Measurements from ENCODE around the gene ONECUT2. TPM values are rescaled to one million over a fixed set of nuclear protein-coding genes. Genes with fewer than 3 reads are reported as not detected.

The ONECUT2 gene
- total RNA-seq, 1 donor from 2014 or later = 0.06 TPM

GRCh38 chr18:57469884-57470283 lies 34.7 kb downstream of the ONECUT2 start:
- no peaks in the 10 kb centered on the region for H3F3A ChIP-seq (ENCODE audit: low read depth)
- Mint-ChIP-seq H3K4me1 (no peaks in the 10 kb centered on the region), H3K27ac (no peak overlapping the region), H3K4me3 (no peak overlapping the region), H3K9me3 (no peaks in the 10 kb centered on the region), H3K27me3 (ENCODE audit: insufficient read depth, low read depth) (peaks cover 7% of the 10 kb centered on the region), H3K36me3 (no peaks in the 10 kb centered on the region)
- no peaks in the 10 kb centered on the region for H3K9me3 ChIP-seq (ENCODE audit: low read depth)
- DNase-seq (ENCODE audit: low spot score) = no peak
- H3K36me3 ChIP-seq = no peaks in the 10 kb centered on the region
- no peak overlapping the region for H3K4me2 ChIP-seq
- no peaks in the 10 kb centered on the region for H3K79me2 ChIP-seq (ENCODE audit: low read depth)
- no peaks in the 10 kb centered on the region for H3K4me1 ChIP-seq
- TF ChIP-seq EZH2 (IDR thresholded peaks at IDR 0.05) = no peak
- TF ChIP-seq CTCF (IDR thresholded peaks at IDR 0.05) = no peak
- TF ChIP-seq EZH2phosphoT487 (IDR thresholded peaks at IDR 0.05) = no peak
- H2AFZ ChIP-seq (replicated peaks) = no peak overlapping the region
- no peaks in the 10 kb centered on the region for H3K27me3 ChIP-seq
- H3K4me3 ChIP-seq = no peak overlapping the region
- H3K9ac ChIP-seq = no peak overlapping the region
- no peak overlapping the region for H3K27ac ChIP-seq
- H4K20me1 ChIP-seq (ENCODE audit: low read depth) = no peaks in the 10 kb centered on the region

- Histone ChIP-seq H3F3A (ENCODE audit: low read depth) (no peaks in the 10 kb centered on the region), H3K9ac (no peak overlapping the region), H3K27ac (no peak overlapping the region), H3K9me3 (ENCODE audit: low read depth) (no peaks in the 10 kb centered on the region), H4K20me1 (ENCODE audit: low read depth) (no peaks in the 10 kb centered on the region), H3K4me3 (no peak overlapping the region), H3K4me2 (no peak overlapping the region), H3K4me1 (peaks cover 9% of the 10 kb centered on the region), H3K27me3 (no peaks in the 10 kb centered on the region), H2AFZ (replicated peaks) (no peak overlapping the region), H3K36me3 (no peaks in the 10 kb centered on the region), H3K79me2 (ENCODE audit: low read depth) (no peaks in the 10 kb centered on the region)
- DNase-seq (ENCODE audit: low spot score) = no peak
- Mint-ChIP-seq H3K9me3 (no peaks in the 10 kb centered on the region), H3K27me3 (ENCODE audit: insufficient read depth, low read depth) (peaks cover 5% of the 10 kb centered on the region), H3K4me1 (peaks cover 8% of the 10 kb centered on the region), H3K27ac (no peak overlapping the region), H3K36me3 (peaks cover 2% of the 10 kb centered on the region), H3K4me3 (no peak overlapping the region)
- TF ChIP-seq CTCF (IDR thresholded peaks at IDR 0.05) (no peak), EZH2 (IDR thresholded peaks at IDR 0.05) (no peak), EZH2phosphoT487 (IDR thresholded peaks at IDR 0.05) (no peak)
Measured at GRCh38 chr18:57475408-57475807, 40.2 kb downstream of the ONECUT2 start.

- Mint-ChIP-seq H3K4me1 (peaks cover 8% of the 10 kb centered on the region), H3K36me3 (peaks cover 2% of the 10 kb centered on the region)
Measured at GRCh38 chr18:57475903-57476302, 40.7 kb downstream of the ONECUT2 start.

More at GRCh38 chr18:57475903-57476302, 40.7 kb downstream of the ONECUT2 start:
- H3K27me3 Mint-ChIP-seq (ENCODE audit: insufficient read depth, low read depth) = peaks cover 5% of the 10 kb centered on the region
- Histone ChIP-seq H3F3A (ENCODE audit: low read depth) (no peaks in the 10 kb centered on the region), H3K36me3 (no peaks in the 10 kb centered on the region), H3K9me3 (ENCODE audit: low read depth) (no peaks in the 10 kb centered on the region), H3K4me3 (no peak overlapping the region), H4K20me1 (ENCODE audit: low read depth) (no peaks in the 10 kb centered on the region), H3K27me3 (no peaks in the 10 kb centered on the region), H3K9ac (no peak overlapping the region), H3K27ac (no peak overlapping the region), H2AFZ (replicated peaks) (peak overlapping the region; percentile 92), H3K79me2 (ENCODE audit: low read depth) (no peaks in the 10 kb centered on the region), H3K4me2 (peak overlapping the region; percentile 18), H3K4me1 (peaks cover 9% of the 10 kb centered on the region)
- TF ChIP-seq CTCF (IDR thresholded peaks at IDR 0.05) (no peak), EZH2 (IDR thresholded peaks at IDR 0.05) (no peak), EZH2phosphoT487 (IDR thresholded peaks at IDR 0.05) (no peak)
- H3K27ac Mint-ChIP-seq = no peak overlapping the region
- H3K4me3 Mint-ChIP-seq = no peak overlapping the region
- no peaks in the 10 kb centered on the region for H3K9me3 Mint-ChIP-seq
- DNase-seq (ENCODE audit: low spot score) = no peak

Measured in neural progenitor cell (in vitro differentiated cells).